C1 segment of cervical spinal cord (tissue), 14 donors: ENCODE results near the gene RELL2.
"Not testable (repeated sequence)": the region's sequence is repeated elsewhere in the genome, so short reads cannot be mapped to it uniquely, and the experiment has no call there.

Experiments used
- DNase-seq, 14 donors: peaks; one replicate each; lab custom pipeline; 2025; lab: John Stamatoyannopoulos, UW

The RELL2 gene

GRCh38 chr5:141636413-141637122 lies at the start of gene RELL2, which contains the start of gene HDAC3:
Gene RELL2 (plus strand): TSS chr5:141636997. CDS start chr5:141638226, 1,229 bp downstream.
Gene HDAC3 (minus strand): TSS chr5:141636849. CDS start chr5:141636790, 59 bp downstream.
- DNase-seq = peak; percentile 13 to 92 (median 84)

GRCh38 chr5:141590127-141590526 lies 46.7 kb upstream of the RELL2 start:
- no peak for DNase-seq

GRCh38 chr5:141596867-141597266 lies 39.9 kb upstream of the RELL2 start:
- DNase-seq = no peak

- no peak for DNase-seq
Observed at GRCh38 chr5:141597394-141597793, 39.4 kb upstream of the RELL2 start.

- DNase-seq = no peak
Observed at GRCh38 chr5:141597814-141598213, 39.0 kb upstream of the RELL2 start.

GRCh38 chr5:141598391-141599345 lies 38.1 kb upstream of the RELL2 start:
- DNase-seq = no peak

- DNase-seq = no peak
Observed at GRCh38 chr5:141602606-141603005, 34.2 kb upstream of the RELL2 start.

- no peak for DNase-seq
Observed at GRCh38 chr5:141603923-141604717, 32.7 kb upstream of the RELL2 start.

- peak in 1 of 14 donors; percentile 14 for DNase-seq
Observed at GRCh38 chr5:141605523-141606277, 31.1 kb upstream of the RELL2 start.

- no peak for DNase-seq
Observed at GRCh38 chr5:141608046-141608445, 28.8 kb upstream of the RELL2 start.

- no peak for DNase-seq
Observed at GRCh38 chr5:141608557-141608956, 28.2 kb upstream of the RELL2 start.

GRCh38 chr5:141609044-141609443 lies 27.8 kb upstream of the RELL2 start:
- no peak for DNase-seq

GRCh38 chr5:141609921-141610320 lies 26.9 kb upstream of the RELL2 start:
- DNase-seq = not testable (repeated sequence)

GRCh38 chr5:141611289-141611688 lies 25.5 kb upstream of the RELL2 start:
- no peak for DNase-seq

- DNase-seq = no peak
Observed at GRCh38 chr5:141613344-141613743, 23.5 kb upstream of the RELL2 start.

- DNase-seq = no peak
Observed at GRCh38 chr5:141615991-141616720, 20.6 kb upstream of the RELL2 start.

- no peak for DNase-seq
Observed at GRCh38 chr5:141617128-141617527, 19.7 kb upstream of the RELL2 start.

- no peak for DNase-seq
Observed at GRCh38 chr5:141617682-141618029, 19.1 kb upstream of the RELL2 start.

GRCh38 chr5:141618030-141618803 lies 18.6 kb upstream of the RELL2 start:
- peak in 7 of 14 donors; percentile 11 to 55 (median 37) for DNase-seq
